MM.1S (cell line): ENCODE measurements around the gene MAPK12.
A peak's percentile ranks its signal among the peaks of the same experiment; 100 is the strongest.

Experiments
- DNase-seq: peaks from one replicate; pipeline ENCODE4 v3.0.0-alpha.2; 2015
- H2AFZ ChIP-seq: fragments of 300-600 bp; sonication (generic); 2 replicates; pipeline ENCODE4 v1.6.0; 2016; ENCODE audit warnings: antibody characterized with exemption, low read length
- H3F3A ChIP-seq: fragments of 300-600 bp; sonication (generic); 2 replicates; pipeline ENCODE4 v1.6.1; 2016; ENCODE audit warnings: mild to moderate bottlenecking, antibody characterized with exemption, low read length, moderate library complexity, mixed read lengths; ENCODE audit not compliant: insufficient read depth
- H3K27ac ChIP-seq: fragments of 300-600 bp; sonication (generic); 2 replicates; pipeline ENCODE4 v1.5.1; 2016; ENCODE audit warnings: mild to moderate bottlenecking, low read length
- H3K27me3 ChIP-seq: fragments of 300-600 bp; sonication (generic); replicated peaks from 2 replicates; pipeline ENCODE4 v1.6.0; 2016; ENCODE audit warnings: low read length; ENCODE audit not compliant: insufficient read depth
- H3K36me3 ChIP-seq: fragments of 300-600 bp; sonication (generic); replicated peaks from 2 replicates; pipeline ENCODE4 v1.6.1; 2016; ENCODE audit warnings: mild to moderate bottlenecking, low read length, mixed read lengths; ENCODE audit not compliant: insufficient read depth
- H3K4me1 ChIP-seq: fragments of 300-600 bp; sonication (generic); 2 replicates; pipeline ENCODE4 v1.6.1; 2016; ENCODE audit warnings: low read length, mixed read lengths
- H3K4me2 ChIP-seq: fragments of 300-600 bp; sonication (generic); 2 replicates; pipeline ENCODE4 v1.6.0; 2016; ENCODE audit warnings: low read depth, low read length
- H3K4me3 ChIP-seq: fragments of 300-600 bp; sonication (generic); 2 replicates; pipeline ENCODE4 v1.5.1; 2016; ENCODE audit warnings: low read length, mixed read lengths
- H3K79me2 ChIP-seq: fragments of 300-600 bp; sonication (generic); 2 replicates; pipeline ENCODE4 v1.6.1; 2016; ENCODE audit warnings: mixed run types, low read length, mixed read lengths
- H3K9ac ChIP-seq: fragments of 300-600 bp; sonication (generic); 2 replicates; pipeline ENCODE4 v1.6.1; 2016; ENCODE audit warnings: low read length, mixed read lengths
- H3K9me2 ChIP-seq: fragments of 300-600 bp; sonication (generic); replicated peaks from 2 replicates; pipeline ENCODE4 v1.6.1; 2016; ENCODE audit warnings: mild to moderate bottlenecking, low read length, mixed read lengths; ENCODE audit not compliant: insufficient read depth
- H3K9me3 ChIP-seq: fragments of 300-600 bp; sonication (generic); replicated peaks from 2 replicates; pipeline ENCODE4 v1.6.1; 2016; ENCODE audit warnings: mild to moderate bottlenecking, low read length, mixed read lengths; ENCODE audit not compliant: insufficient read depth
- H4K20me1 ChIP-seq: fragments of 300-600 bp; sonication (generic); 2 replicates; pipeline ENCODE4 v1.6.1; 2016; ENCODE audit warnings: mild to moderate bottlenecking, low read length, moderate library complexity, mixed read lengths; ENCODE audit not compliant: insufficient read depth
- CTCF ChIP-seq: fragments of 300-600 bp; sonication (generic); IDR thresholded peaks from 2 replicates; pipeline ENCODE4 v1.5.1; 2016; ENCODE audit warnings: antibody characterized with exemption, low read length, mixed read lengths
- EZH2 ChIP-seq: fragments of 300-600 bp; sonication (generic); optimal IDR thresholded peaks from 2 replicates; pipeline ENCODE3; 2017; ENCODE audit warnings: low read depth, mild to moderate bottlenecking, antibody characterized with exemption, low read length, mixed read lengths
- EZH2phosphoT487 ChIP-seq: fragments of 300-600 bp; sonication (generic); IDR thresholded peaks from 2 replicates; pipeline ENCODE4 v1.6.1; 2018; ENCODE audit warnings: antibody characterized with exemption, low read length

MAPK12 gene

GRCh38 chr22:50211147-50211546 is 50.3 kb downstream of the MAPK12 start:
- no peak overlapping the region for H3K9ac ChIP-seq
- TF ChIP-seq EZH2phosphoT487 (no peak), CTCF (no peak), EZH2 (no peak)
- no peaks in the 10 kb centered on the region for H3K9me2 ChIP-seq
- peaks cover 20% of the 10 kb centered on the region for H3K79me2 ChIP-seq
- H3K9me3 ChIP-seq, result no peaks in the 10 kb centered on the region
- no peaks in the 10 kb centered on the region for H3F3A ChIP-seq
- H3K4me2 ChIP-seq, result no peak overlapping the region
- no peaks in the 10 kb centered on the region for H3K4me1 ChIP-seq
- H3K4me3 ChIP-seq, result no peak overlapping the region
- H2AFZ ChIP-seq, result no peak overlapping the region
- H3K27ac ChIP-seq, result no peak overlapping the region
- no peaks in the 10 kb centered on the region; the same call in 1 of the 2 replicates for H3K36me3 ChIP-seq
- no peaks in the 10 kb centered on the region for H4K20me1 ChIP-seq
- no peak for DNase-seq
- H3K27me3 ChIP-seq, result no peaks in the 10 kb centered on the region

DNA sequence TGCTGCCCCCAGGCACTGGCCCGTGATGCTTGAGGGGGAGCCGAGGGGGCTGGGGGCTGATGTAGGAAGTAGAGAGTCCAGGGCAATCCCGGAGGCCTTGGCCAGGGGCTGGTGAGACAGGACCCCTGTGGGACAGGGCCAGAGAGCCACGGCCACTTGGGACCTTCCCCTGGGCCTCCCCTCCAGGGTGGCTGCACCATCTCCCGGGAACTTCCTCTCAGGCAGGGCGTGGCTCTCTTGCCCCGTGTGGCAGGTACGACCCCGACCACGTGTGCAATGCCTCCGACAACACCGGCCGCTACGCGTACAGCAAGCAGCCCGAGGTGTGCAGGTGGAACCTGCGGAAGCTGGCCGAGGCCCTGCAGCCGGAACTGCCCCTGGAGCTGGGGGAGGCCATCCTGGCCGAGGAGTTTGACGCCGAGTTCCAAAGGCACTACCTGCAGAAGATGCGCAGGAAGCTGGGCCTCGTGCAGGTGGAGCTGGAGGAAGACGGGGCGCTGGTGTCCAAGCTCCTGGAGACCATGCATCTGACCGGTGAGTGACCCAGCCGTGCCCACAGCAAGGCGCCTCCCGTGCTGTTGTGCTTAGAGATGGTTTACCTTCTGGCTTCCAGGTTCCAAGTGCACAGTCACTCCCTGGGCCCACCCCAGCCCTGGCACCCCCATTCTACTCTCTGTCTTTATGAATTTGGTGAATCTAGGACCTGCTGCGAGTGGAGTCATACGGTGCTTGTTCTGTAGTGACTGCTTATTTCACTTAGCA is 50.9 kb downstream of the MAPK12 start:
- Histone ChIP-seq H3K9me3 (no peaks in the 10 kb centered on the region), H3K27me3 (no peaks in the 10 kb centered on the region), H3K4me2 (no peak overlapping the region), H3K79me2 (peaks cover 20% of the 10 kb centered on the region), H3K9me2 (no peaks in the 10 kb centered on the region), H3K4me3 (no peak overlapping the region), H3K9ac (no peak overlapping the region), H3K4me1 (no peaks in the 10 kb centered on the region), H4K20me1 (no peaks in the 10 kb centered on the region), H3K36me3 (no peaks in the 10 kb centered on the region; the same call in 1 of the 2 replicates), H3K27ac (no peak overlapping the region), H2AFZ (no peak overlapping the region), H3F3A (no peaks in the 10 kb centered on the region)
- TF ChIP-seq EZH2 (no peak), CTCF (no peak), EZH2phosphoT487 (no peak)
- no peak for DNase-seq

DNA sequence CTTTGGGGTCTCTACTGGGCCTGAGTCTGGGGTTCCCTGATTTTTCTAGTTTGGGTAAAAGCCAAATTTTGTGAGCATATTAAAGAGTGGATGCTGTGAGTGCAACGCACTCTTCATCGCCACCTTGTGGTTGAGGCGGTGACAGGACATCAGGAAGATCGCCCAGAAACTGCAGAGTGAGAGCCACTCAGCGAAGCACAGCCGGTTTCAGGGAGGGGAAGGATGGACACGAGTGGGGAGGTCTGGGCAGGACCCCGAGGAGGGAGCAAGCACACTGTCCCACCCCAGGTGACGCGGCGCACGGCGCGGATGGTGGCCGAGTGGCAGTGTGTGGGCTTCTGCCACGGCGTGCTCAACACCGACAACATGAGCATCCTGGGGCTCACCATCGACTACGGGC is 51.6 kb downstream of the MAPK12 start:
- H3K79me2 ChIP-seq, result peaks cover 16% of the 10 kb centered on the region
- H3K4me2 ChIP-seq, result no peak overlapping the region
- H3K27me3 ChIP-seq, result no peaks in the 10 kb centered on the region
- no peak overlapping the region for H2AFZ ChIP-seq
- H3K27ac ChIP-seq, result no peak overlapping the region
- no peak overlapping the region for H3K4me3 ChIP-seq
- no peaks in the 10 kb centered on the region for H4K20me1 ChIP-seq
- no peak overlapping the region for H3K9ac ChIP-seq
- H3K36me3 ChIP-seq, result no peaks in the 10 kb centered on the region; the same call in 1 of the 2 replicates
- no peak for TF ChIP-seq EZH2
- peak; percentile 88 for TF ChIP-seq CTCF
- no peaks in the 10 kb centered on the region for H3F3A ChIP-seq
- H3K9me2 ChIP-seq, result no peaks in the 10 kb centered on the region
- no peaks in the 10 kb centered on the region for H3K4me1 ChIP-seq
- no peaks in the 10 kb centered on the region for H3K9me3 ChIP-seq
- peak; percentile 67 for DNase-seq
